Thoracic aorta (tissue), 2 donors: ENCODE data around the gene PEX16. TPM values are rescaled to one million over a fixed set of nuclear protein-coding genes. Genes with fewer than 3 reads are reported as not detected.

Experiments used
- ATAC-seq: fragments of 150-250 bp; one replicate; pipeline ENCODE4 v1.8.0; 2017; ENCODE audit warnings: low read depth; ENCODE audit not compliant: insufficient number of reproducible peaks, low FRiP score
- DNase-seq: peaks from one replicate; pipeline ENCODE4 v3.0.0-alpha.2; 2020; ENCODE audit warnings: low spot score
- H3K27ac ChIP-seq, 2 donors: fragments of 200-600 bp; sonication (generic); 1 replicate in 1 of 2; 2 replicates in 1 of 2; pipeline ENCODE4 v1.5.1; 2016; ENCODE audit warnings: mild to moderate bottlenecking in 2 of 2, moderate library complexity in 2 of 2
- H3K27me3 ChIP-seq: fragments of 200-600 bp; sonication (generic); replicated peaks from 2 replicates; pipeline ENCODE4 v1.6.0; 2016; ENCODE audit warnings: mild to moderate bottlenecking; ENCODE audit not compliant: insufficient read depth
- H3K36me3 ChIP-seq: fragments of 200-600 bp; sonication (generic); one replicate; pipeline ENCODE4 v1.5.1; 2016
- H3K4me1 ChIP-seq, 2 donors: fragments of 200-600 bp; sonication (generic); 1 replicate in 1 of 2; 2 replicates in 1 of 2; pipeline versions ENCODE4 v1.5.1 to v1.6.0; 2016; ENCODE audit warnings: low read depth in 2 of 2, mild to moderate bottlenecking in 1 of 2; ENCODE audit not compliant: control insufficient read depth in 1 of 2
- H3K4me3 ChIP-seq: fragments of 200-600 bp; sonication (generic); 2 replicates; pipeline ENCODE4 v1.5.1; 2016; ENCODE audit warnings: mild to moderate bottlenecking
- H3K9me3 ChIP-seq: fragments of 200-600 bp; sonication (generic); 2 replicates; pipeline ENCODE4 v1.5.1; 2016
- total RNA-seq, 2 donors: library from RNA; depleted of rRNA; stranded (reverse); fragments of >200 nt; gene quantifications; one replicate each; pipeline versions ENCODE4 v1.1.0 to v1.2.3, GENCODE V29; 2016
- TF ChIP-seq, protein P1 (sequence below): fragments of 200-600 bp; sonication (generic); IDR thresholded peaks from one replicate; pipeline ENCODE4 v1.5.1; 2019; ENCODE audit warnings: antibody characterized with exemption

Gene PEX16
- total RNA-seq, 2 donors from 2014 or later, result 12.1 to 19.8 TPM

DNA sequence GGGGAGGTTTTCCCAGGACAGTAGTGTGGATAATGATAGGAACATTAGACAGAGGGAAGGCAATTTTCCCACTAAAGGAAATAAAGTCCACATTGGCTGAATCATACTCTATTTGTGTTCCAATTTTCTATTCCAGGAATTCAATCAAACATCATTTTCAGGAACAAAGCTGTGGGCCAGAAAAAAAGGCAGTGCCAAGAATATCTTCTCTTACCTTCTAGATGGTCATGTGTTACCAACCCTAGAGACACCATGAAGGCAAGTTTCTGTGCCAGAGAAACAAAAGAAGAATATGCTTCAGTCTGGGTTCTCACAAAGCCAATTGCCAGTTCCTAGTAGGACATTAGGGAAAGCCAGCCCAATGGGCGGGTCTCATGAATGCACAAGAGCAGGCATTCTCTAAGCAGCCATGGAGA is 32.3 kb upstream of the PEX16 start:
- Histone ChIP-seq H3K27ac (no peak overlapping the region), H3K9me3 (no peaks in the 10 kb centered on the region), H3K36me3 (peaks cover 32% of the 10 kb centered on the region), H3K4me3 (no peak overlapping the region), H3K4me1 (peaks cover 3 to 4% of the 10 kb centered on the region in 2 donors), H3K27me3 (no peaks in the 10 kb centered on the region)
- TF ChIP-seq, protein P1, sequence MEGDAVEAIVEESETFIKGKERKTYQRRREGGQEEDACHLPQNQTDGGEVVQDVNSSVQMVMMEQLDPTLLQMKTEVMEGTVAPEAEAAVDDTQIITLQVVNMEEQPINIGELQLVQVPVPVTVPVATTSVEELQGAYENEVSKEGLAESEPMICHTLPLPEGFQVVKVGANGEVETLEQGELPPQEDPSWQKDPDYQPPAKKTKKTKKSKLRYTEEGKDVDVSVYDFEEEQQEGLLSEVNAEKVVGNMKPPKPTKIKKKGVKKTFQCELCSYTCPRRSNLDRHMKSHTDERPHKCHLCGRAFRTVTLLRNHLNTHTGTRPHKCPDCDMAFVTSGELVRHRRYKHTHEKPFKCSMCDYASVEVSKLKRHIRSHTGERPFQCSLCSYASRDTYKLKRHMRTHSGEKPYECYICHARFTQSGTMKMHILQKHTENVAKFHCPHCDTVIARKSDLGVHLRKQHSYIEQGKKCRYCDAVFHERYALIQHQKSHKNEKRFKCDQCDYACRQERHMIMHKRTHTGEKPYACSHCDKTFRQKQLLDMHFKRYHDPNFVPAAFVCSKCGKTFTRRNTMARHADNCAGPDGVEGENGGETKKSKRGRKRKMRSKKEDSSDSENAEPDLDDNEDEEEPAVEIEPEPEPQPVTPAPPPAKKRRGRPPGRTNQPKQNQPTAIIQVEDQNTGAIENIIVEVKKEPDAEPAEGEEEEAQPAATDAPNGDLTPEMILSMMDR, result no peak
- ATAC-seq (no peak), DNase-seq (no peak)

DNA sequence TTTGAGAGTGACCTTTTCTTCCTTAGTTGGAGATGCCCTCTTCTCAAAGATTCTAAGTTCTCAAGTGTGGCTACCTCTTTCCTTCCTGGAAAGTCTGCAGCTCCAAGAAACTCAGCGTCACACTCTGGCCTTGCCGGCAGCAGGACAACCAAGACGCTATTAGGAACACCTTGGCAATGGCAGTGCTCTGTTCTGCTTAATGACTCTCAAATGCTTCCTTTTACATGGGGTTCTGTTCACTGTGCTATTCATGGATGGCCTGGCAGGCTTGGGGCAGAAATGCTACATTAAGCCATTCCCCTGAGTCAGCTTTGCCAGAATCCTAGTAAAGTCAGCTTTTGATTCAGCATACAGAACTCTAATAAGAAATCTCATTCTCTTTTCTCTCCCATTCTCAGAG is 30.7 kb upstream of the PEX16 start:
- Histone ChIP-seq H3K27ac (no peak overlapping the region), H3K9me3 (no peaks in the 10 kb centered on the region), H3K27me3 (no peaks in the 10 kb centered on the region), H3K4me3 (no peak overlapping the region), H3K4me1 (peaks cover 3 to 4% of the 10 kb centered on the region in 2 donors), H3K36me3 (peaks cover 35% of the 10 kb centered on the region)
- no peak for ATAC-seq
- no peak for DNase-seq
- TF ChIP-seq, protein P1, result no peak

DNA sequence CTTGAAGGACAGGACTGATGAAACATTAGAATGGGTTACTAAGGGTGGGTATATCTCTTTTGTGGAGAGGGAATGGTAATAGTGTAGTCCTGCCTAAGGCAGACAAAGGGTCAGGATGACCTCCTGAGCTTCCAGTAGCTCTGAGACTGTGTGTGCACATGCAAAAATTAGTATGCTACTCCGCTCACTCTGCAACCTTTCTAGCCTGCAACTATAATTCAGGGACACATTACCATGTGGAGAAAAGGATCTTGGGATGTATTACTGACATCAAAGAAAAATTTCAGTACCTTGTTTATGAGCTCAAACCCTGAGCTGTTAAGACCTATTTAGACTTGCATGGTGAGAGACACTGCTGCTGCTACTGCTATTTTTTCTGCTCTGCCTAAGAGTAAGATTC is 30.2 kb upstream of the PEX16 start:
- Histone ChIP-seq H3K27me3 (no peaks in the 10 kb centered on the region), H3K4me3 (no peak overlapping the region), H3K4me1 (peaks cover 3 to 4% of the 10 kb centered on the region in 2 donors), H3K36me3 (peaks cover 31% of the 10 kb centered on the region), H3K27ac (no peak overlapping the region), H3K9me3 (no peaks in the 10 kb centered on the region)
- no peak for DNase-seq
- TF ChIP-seq, protein P1, result no peak
- no peak for ATAC-seq

GRCh38 chr11:45945397-45945999 is 27.8 kb upstream of the PEX16 start:
- ATAC-seq, result no peak
- H3K27ac ChIP-seq, result no peak overlapping the region
- TF ChIP-seq, protein P1, result no peak
- peaks cover 3 to 4% of the 10 kb centered on the region in 2 donors for H3K4me1 ChIP-seq
- no peaks in the 10 kb centered on the region for H3K9me3 ChIP-seq
- H3K4me3 ChIP-seq, result no peak overlapping the region
- H3K27me3 ChIP-seq, result no peaks in the 10 kb centered on the region
- peaks cover 33% of the 10 kb centered on the region for H3K36me3 ChIP-seq
- no peak for DNase-seq

DNA sequence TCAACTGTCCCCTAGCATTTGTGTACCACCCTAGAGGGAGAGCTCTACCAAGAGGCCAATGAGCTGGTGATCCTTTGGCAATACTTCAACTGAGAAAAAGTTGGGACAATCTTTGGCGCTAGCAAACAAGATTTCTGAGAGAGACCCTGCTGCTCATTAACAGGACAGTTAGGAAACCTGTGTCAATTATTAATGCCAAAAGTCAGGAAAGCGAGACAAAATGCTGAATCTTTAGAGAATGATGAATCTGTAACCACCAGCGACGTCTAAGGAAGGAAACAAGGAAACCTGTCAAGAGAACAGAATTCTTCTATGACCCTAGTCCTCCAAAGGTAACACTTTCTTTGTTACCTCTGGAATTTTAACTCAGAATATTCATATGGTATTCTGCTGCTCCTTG is 24.7 kb upstream of the PEX16 start:
- TF ChIP-seq, protein P1, result no peak
- H3K27me3 ChIP-seq, result no peaks in the 10 kb centered on the region
- no peaks in the 10 kb centered on the region for H3K9me3 ChIP-seq
- DNase-seq (no peak), ATAC-seq (no peak)
- H3K27ac ChIP-seq, result no peak overlapping the region
- no peaks in the 10 kb centered on the region for H3K4me1 ChIP-seq
- no peak overlapping the region for H3K4me3 ChIP-seq
- peaks cover 30% of the 10 kb centered on the region for H3K36me3 ChIP-seq
